Sigmoid colon (tissue), 4 donors: ENCODE data around the gene GPR183.
A peak's percentile ranks its signal among the peaks of the same experiment; 100 is the strongest.

Experiments used
- CTCF ChIP-seq, 4 experiments: fragments of 450-650 bp in 3 of 4; fragments of 200-600 bp in 1 of 4; IDR thresholded peaks; one replicate each; pipeline ENCODE4 v1.5.1; 2016 to 2019; ENCODE audit warnings: antibody characterized with exemption in 4 of 4, mild to moderate bottlenecking in 3 of 4, moderate library complexity in 2 of 4
- EP300 ChIP-seq, 4 donors: sonication (generic); formaldehyde crosslinking; IDR thresholded peaks; one replicate each; pipeline ENCODE4 v1.6.1; 2017; ENCODE audit warnings: antibody characterized with exemption in 4 of 4
- POLR2A ChIP-seq, 2 donors: fragments of 450-650 bp; IDR thresholded peaks; one replicate each; pipeline ENCODE4 v1.6.1; 2016; ENCODE audit warnings: antibody characterized with exemption in 2 of 2, mild to moderate bottlenecking in 2 of 2, moderate library complexity in 2 of 2
- POLR2AphosphoS5 ChIP-seq, 4 donors: sonication (generic); formaldehyde crosslinking; IDR thresholded peaks; one replicate each; pipeline ENCODE4 v1.6.1; 2017; ENCODE audit warnings: antibody characterized with exemption in 4 of 4

GRCh38 chr13:99312493-99312883, 5.3 kb upstream of the GPR183 start:
- TF ChIP-seq CTCF (IDR thresholded peaks at IDR 0.05) (no peak), POLR2A (IDR thresholded peaks at IDR 0.05) (peak in 1 of 2 donors; percentile 22), POLR2AphosphoS5 (IDR thresholded peaks at IDR 0.05) (peak; percentile 51 to 84 (median 65)), EP300 (IDR thresholded peaks at IDR 0.05) (peak in 3 of 4 donors; percentile 54 to 77 (median 76))
